Measurements from ENCODE around the gene EPM2A.

- no peak for TF ChIP-seq EZH2 (IDR thresholded peaks at IDR 0.05)
- no peak for TF ChIP-seq CTCF (IDR thresholded peaks at IDR 0.05 in 2 of 3, conservative IDR thresholded peaks at IDR 0.05 in 1 of 3; ENCODE audit: borderline replicate concordance in 1 of 3, insufficient read depth in 1 of 3, low read depth in 2 of 3, low read length in 2 of 3)
- TF ChIP-seq YY1 (IDR thresholded peaks at IDR 0.05; ENCODE audit: extremely low read depth, insufficient replicate concordance, low read depth, low read length): no peak
- TF ChIP-seq CBX3 (IDR thresholded peaks at IDR 0.05; ENCODE audit: low read depth): no peak
- no peak for TF ChIP-seq FOSL1 (IDR thresholded peaks at IDR 0.05; ENCODE audit: low read depth)
- TF ChIP-seq JUND (IDR thresholded peaks at IDR 0.05): no peak
- TF ChIP-seq MAX (IDR thresholded peaks at IDR 0.05): no peak
- no peak for TF ChIP-seq SP1 (IDR thresholded peaks at IDR 0.05; ENCODE audit: low read depth)
- no peak for TF ChIP-seq POLR2AphosphoS5 (IDR thresholded peaks at IDR 0.05; ENCODE audit: low read depth, low read length)
- no peak for TF ChIP-seq REST (IDR thresholded peaks at IDR 0.05; ENCODE audit: low read depth)
- TF ChIP-seq POLR2A (IDR thresholded peaks at IDR 0.05; ENCODE audit: borderline replicate concordance, extremely low read depth, insufficient read depth, insufficient read length): no peak
Measured at GRCh38 chr6:145722190-145722589, 13.1 kb downstream of the EPM2A start.
